Testis (tissue), 2 donors: Measurements from ENCODE around the gene TPSG1.

ENCODE experiments used
- CTCF ChIP-seq, 3 experiments: fragments of 450-650 bp in 2 of 3; fragments of 200-600 bp in 1 of 3; sonication (generic) in 1 of 3; IDR thresholded peaks; one replicate each; pipeline ENCODE4 v1.5.1; 2016 to 2019; ENCODE audit warnings: antibody characterized with exemption in 3 of 3, mild to moderate bottlenecking in 2 of 3, moderate library complexity in 1 of 3
- POLR2A ChIP-seq: fragments of 450-650 bp; IDR thresholded peaks from one replicate; pipeline ENCODE4 v1.6.1; 2017; ENCODE audit warnings: antibody characterized with exemption, mild to moderate bottlenecking, moderate library complexity

- TF ChIP-seq POLR2A (no peak), CTCF (IDR thresholded peaks at IDR 0.05) (no peak)
Observed at GRCh38 chr16:1218930-1219611, 6.0 kb downstream of the TPSG1 start.
